Stimulated activated CD4-positive, alpha-beta T cell treated with anti-CD3 and anti-CD28 coated beads, Interleukin-1b, Interleukin-23, amount 100 ng/mL, for 48 hours (primary cell): ENCODE results near the gene LRMDA.
"Not testable (repeated sequence)": the region's sequence is repeated elsewhere in the genome, so short reads cannot be mapped to it uniquely, and the experiment has no call there.

Experiments used
- DNase-seq: peaks from one replicate; pipeline ENCODE4 v3.0.0-alpha.2; 2020

The LRMDA gene

GRCh38 chr10:75761289-75761688, 329.9 kb downstream of the LRMDA start:
- DNase-seq = no peak

DNA sequence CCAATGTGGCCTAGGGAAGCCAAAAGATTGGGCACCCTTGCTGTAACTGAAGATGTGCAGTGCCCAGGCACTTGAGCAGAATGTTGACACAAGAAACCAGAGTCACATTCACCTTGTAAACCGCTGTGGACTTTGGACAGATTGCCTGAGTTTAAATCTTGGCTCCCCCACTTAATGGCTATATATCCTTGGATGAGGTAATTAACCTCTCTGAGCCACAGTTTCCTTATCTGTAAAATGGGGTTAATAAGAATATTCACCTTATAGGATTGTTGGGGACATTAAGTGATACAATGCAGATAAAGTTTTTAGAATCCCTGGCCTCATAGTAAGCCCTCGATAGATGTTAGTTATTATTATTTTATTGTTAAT, 331.0 kb downstream of the LRMDA start:
- no peak for DNase-seq

DNA sequence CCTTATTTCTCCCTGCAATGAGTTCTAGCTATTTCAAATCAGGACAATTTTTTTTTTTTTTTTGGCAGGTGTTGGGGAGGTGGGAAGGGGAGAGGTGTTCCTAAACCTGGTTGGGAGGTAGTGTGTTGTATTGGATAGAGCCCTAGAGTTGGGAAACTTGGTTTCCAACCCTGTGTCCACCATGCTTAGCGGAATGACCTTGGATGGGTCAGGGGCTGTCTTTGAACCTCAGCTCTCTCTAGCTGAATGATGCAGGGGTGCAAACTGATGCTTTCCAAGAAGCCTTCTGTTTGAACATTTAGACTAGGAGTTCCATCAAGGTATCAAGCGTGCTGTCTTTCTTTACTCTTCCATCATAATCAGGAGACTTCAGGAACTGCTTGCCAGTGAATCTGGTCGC, 332.2 kb downstream of the LRMDA start:
- no peak for DNase-seq

- DNase-seq = no peak
Measured at GRCh38 chr10:75764974-75765788, 333.8 kb downstream of the LRMDA start.

DNA sequence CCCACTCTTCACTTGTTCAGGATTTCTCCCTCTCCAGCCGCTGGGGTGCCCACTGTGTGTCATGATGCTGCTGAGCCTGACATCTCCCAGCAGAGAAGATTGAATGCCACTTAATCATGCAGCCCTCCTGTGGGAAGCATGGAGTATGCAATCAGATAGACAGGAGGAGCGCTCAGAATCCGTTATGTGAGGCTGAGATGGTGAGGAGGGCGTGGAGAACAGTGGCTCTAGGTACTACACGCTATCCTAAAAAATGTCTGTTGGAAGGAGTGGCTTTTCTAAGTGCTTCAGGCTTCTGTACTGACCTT, 334.3 kb downstream of the LRMDA start:
- no peak for DNase-seq

DNA sequence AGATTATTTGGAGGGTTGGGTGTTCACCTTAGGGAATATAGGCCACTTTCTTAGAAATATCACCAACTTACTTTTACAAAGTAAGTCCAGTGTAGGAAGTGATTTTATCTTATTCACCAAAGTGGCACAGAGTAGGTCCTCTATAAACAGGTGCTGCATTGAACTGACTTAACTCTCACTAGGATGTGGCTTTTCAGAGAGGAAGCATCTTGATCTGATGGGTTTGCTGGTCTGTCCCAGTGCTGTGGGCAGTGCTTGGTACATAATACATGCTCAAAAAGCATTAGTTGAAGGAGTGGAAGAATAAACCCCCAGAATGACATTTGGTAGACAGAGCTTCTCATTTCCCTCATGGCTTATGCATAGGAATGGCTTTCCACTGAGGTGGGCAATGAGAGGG, 334.7 kb downstream of the LRMDA start:
- no peak for DNase-seq

- DNase-seq = not testable (repeated sequence)
Measured at GRCh38 chr10:75766752-75767151, 335.3 kb downstream of the LRMDA start.

DNA sequence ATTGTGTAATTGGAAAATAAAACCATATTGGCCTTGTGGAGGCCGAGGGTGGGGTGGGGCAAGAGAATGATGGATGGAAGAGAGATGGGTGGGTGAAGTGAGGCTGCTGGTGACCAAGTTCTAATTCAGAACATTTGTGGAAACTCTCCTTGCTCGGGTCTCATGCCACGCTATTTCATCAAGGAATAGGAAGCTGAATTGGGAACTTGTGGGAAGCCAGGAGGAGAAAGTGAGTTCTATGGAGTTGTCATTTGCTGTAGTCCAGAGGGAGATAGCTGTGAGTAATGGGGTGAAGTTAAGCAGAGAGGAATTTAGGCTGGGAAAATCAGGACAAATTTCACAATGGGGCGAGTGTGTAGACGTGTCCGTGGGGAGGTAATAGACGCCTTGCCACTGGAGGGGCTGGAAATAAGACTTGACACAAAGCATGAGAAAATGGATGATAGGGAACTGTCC, 339.2 kb downstream of the LRMDA start:
- no peak for DNase-seq

GRCh38 chr10:75771606-75772005, 340.2 kb downstream of the LRMDA start:
- no peak for DNase-seq

DNA sequence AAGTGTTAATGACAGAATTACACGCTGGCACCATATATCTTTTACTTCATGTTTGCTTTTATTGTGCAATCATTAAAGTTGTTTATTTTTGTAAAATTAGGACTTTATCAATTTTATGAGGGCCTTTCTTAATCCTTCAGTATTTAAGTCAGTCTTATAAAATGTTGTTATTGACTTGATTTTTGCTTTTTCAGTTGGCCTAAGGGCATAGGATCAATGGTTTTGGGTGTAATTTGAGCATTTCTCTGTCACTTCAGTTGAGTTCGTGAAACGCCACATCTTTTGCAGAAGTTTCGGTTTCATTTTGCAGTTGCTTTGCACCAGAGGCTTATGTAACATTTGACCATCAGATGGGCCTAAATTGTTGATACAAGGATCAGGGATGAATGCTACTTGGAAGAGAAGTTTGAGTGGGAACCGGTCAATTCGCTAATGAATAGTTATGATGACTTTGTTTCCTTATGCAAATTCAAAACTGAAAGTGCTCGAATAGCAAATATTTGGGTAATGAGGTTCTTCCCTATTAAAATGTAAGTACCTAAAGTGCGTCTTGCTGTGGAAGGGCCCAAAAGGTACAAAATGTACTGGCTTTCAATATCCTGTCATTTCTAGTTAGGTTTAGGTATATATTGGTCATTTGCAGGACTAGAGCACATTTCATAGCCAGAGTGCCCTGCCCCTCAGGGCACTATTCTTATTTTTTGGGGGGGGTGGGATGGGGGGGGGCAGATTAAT, 340.9 kb downstream of the LRMDA start:
- no peak for DNase-seq

DNA sequence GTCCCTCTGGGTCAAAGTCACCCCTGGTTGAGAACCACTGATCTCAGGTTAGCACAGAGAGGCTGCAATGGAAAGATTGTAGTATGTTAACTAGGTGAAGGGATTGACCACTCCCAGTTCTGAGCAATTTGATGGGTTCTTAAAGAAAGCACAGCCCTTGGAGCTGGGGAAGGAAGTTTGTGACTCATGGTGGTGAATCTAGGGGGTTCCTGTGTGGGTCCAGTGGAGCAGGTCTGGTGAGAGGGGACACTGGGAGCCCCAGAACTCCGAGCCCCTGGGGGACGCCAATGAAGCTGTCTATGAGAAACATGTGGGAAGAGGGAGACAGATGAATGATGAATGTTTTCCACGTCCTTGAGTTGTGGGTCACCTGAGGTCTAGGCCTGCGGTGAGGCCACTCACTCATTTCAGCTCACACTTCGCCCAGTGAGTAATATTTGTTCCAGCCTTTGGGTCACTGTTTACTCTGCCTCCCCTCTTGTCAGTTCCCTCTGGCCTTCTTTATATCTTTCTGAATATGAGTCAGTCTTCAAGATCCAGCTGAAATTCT, 341.9 kb downstream of the LRMDA start:
- DNase-seq = no peak

GRCh38 chr10:75773813-75774782, 342.7 kb downstream of the LRMDA start:
- DNase-seq = no peak

DNA sequence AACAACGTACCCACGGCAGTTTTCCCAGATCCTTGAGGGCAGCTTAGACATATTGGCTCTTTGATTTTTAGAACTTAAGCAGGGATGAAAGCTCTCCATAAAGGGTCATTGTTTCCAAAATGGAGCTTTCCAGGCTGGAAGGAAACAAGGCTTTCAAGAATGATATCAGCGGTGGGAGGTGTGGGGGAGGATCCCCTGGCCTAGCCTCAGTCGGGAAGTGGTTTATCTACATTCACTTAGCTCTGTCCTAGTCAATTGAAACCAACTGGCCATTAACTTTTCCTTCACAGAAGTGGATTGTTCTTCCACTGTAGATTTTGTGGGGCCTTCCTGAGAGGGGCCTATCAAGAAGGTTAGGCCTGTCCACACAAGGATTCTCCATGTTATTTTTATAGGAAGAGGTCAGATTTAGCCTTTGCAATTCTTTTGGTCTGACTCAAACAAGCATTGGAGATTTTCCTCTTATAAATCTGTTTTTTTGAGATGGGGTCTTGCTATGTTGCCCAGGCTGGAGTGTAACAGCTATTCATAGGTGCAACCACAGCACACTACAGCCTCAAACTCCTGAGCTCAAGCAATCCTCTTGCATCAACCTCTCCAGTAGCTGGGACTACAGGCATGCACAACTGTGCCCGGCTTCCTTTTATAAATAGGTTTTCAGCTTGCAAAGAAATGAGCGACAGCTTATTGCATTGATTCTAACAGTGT, 343.5 kb downstream of the LRMDA start:
- no peak for DNase-seq

DNA sequence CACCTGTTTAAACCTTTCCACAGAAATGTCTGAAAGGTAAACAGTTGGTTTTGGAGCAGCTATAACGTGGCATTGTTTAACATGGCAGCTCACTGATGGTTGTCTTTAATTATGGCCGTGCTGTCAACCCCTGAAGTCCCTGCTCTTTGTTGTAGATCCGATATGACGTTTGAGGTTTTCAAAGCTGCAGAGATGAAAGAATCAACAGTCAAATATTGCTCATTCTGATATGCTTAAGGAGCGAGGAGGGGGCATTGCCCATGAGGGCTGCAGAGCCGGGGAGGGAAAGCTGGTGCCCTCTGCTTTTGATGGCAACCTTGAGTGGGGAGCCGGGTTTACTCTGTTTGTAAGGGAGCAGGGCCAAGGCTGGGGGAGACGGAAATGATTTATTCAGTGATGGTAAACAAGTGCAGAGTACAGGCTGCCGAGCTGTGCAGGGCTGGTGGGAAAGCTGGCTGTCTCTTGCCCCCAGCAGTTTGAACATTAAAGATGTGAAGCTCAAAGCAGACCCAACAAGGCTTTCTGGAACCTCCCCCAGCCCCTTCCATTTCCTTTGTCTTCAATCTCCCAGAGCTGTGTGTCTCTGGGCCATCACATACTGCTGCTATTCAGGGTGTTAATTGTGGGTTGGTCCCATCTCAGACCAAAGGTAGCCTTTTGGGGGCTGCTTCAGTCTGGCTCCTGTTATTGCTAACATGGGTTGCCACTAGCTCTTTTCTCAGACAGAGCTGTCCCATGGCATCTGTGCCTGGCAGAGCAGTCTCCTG, 345.5 kb downstream of the LRMDA start:
- DNase-seq = no peak

DNA sequence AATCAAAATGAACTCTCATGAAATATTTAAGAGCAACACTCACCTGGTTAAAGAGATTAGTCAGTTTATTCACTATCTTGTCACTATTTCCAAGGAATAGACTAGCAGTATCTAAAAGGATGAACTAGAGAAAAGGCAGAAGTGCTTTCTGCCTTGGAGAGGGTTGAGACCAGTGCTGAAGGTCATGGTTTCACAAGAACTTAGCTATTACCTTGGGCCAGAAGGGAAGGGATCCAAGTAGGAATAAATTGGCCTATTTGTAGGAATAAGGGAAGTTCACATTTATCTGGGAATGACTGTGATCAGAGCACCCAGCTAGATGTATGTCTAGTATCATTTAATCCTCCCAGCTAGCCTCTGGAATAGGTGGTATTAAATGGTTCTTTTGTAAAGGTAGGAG, 347.2 kb downstream of the LRMDA start:
- DNase-seq = no peak

GRCh38 chr10:75779276-75779675, 347.9 kb downstream of the LRMDA start:
- no peak for DNase-seq

DNA sequence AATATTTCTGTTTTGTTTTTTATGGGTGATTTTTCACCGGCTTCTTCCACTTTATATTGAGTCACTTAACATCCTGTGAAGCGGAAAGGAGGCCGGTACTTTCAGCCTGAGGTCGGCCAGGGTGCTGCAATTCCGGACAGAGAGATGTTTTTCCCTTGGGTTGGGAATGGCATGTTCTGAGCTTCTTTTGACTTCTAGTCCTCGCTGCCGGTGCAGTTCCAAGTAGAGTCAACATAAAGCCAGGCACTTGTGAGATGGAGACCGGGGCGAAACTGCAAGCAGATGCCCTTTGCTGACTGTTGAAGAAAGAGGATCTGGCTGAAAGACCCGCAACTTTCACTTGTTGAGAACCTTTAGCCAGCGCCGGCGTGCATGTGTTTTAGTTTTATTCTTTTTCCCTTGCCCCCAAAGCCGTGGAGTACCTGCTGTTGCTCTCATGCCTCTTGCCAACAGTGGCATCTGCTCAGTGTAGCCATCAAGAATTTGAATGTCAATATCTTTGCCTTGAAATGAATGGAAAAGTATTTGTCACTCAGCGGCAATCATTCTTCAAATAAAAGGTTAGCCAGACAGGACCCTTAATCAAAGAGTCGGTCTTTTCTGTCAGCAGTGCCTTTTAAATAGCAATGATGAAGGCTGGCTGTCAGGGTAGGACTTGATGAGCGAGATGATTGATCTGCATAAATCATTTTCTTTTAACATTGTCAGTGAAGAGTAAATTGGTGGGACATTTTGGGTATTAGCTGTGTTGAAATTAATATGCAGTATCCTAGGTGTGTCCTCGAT, 351.2 kb downstream of the LRMDA start:
- no peak for DNase-seq

DNA sequence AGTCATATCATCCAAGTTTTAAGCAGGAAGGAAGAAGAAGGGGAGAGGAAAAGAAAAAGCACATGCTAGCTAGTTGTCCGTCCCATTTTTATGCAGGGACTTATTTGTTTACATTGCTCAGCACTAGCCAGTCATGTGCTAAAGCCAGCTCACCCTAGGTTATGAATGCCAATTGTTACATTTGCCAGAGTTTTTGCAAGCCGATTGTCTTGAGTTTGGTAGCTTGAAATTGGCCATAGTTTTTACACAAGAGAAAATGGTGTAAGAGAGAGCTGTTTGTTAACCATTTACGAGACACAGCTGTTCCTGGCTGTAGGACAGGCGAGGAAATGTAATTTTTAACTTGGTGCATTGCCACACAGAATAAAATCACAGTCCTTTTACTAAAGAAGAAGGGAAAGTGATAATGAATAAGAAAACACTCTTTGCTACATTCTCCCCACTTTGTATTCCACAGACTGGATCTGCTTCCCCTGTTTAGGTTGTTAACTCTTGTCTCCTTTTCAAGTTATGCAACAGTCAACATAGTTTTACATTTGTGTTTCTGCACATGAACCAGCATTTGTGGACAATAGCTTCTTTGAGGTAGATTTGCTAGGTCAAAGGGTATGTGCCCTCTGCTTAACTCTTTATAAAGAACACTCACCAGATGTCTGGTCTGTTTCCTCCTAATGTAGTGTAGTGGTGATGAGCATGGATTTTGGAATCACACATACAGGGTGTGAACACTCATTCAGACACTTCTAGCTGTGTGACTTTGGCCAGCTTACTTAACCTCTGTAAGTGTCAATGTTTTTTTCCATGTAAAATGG, 357.2 kb downstream of the LRMDA start:
- no peak for DNase-seq

GRCh38 chr10:75793848-75794247, 362.4 kb downstream of the LRMDA start:
- DNase-seq = no peak

DNA sequence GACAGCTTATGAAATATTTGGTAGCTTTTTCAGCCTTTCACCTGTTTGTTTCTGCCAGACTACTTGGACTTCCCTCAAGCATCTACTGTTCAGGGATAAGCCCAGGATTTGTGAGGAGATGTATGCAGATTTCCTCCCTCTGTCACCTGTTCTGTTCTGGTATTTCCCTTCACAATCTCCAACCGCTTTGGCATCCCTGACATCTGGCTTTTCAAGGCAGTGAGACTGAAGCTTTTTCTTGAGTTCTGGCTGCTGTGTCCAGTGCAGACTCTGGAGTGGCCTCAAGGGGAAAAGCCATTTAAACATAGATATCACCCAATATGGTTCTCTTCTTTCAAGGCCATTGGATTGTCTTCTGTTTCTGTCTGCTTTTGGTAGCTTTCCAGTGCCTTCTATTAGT, 369.7 kb downstream of the LRMDA start:
- DNase-seq = no peak
